ENCODE measurements around the gene CACNG1. TPM values are rescaled to one million over a fixed set of nuclear protein-coding genes. Genes with fewer than 3 reads are reported as not detected.

The CACNG1 gene
- total and polyA plus RNA-seq, 2 experiments from 2014 or later = not detected

- H3K4me2 ChIP-seq = no peak overlapping the region
- no peaks in the 10 kb centered on the region for H3K79me2 ChIP-seq
- WGBS (ENCODE audit: low lambda C conversion rate, missing lambda C conversion rate) = 90% methylated on average over 9 of the region's 9 CpGs
- TF ChIP-seq CTCF (IDR thresholded peaks at IDR 0.05; ENCODE audit: poor library complexity) (no peak), EZH2 (IDR thresholded peaks at IDR 0.05; ENCODE audit: borderline replicate concordance) (no peak), EZH2phosphoT487 (IDR thresholded peaks at IDR 0.05; ENCODE audit: low read depth, severe bottlenecking, unreplicated experiment) (no peak)
- DNase-seq (ENCODE audit: low spot score) = no peak
- peaks cover 8% of the 10 kb centered on the region for H3K9me3 ChIP-seq (ENCODE audit: low read depth)
- no peak overlapping the region for H3K27ac ChIP-seq
- H2AFZ ChIP-seq = no peak overlapping the region
- no peaks in the 10 kb centered on the region for H4K20me1 ChIP-seq (ENCODE audit: insufficient read depth, poor library complexity, severe bottlenecking)
- H3K4me1 ChIP-seq (ENCODE audit: insufficient read depth) = no peaks in the 10 kb centered on the region
- H3K4me3 ChIP-seq = no peak overlapping the region
- no peaks in the 10 kb centered on the region for H3K27me3 ChIP-seq
- H3K36me3 ChIP-seq (replicated peaks; ENCODE audit: insufficient read depth, low read depth) = no peaks in the 10 kb centered on the region
- no peaks in the 10 kb centered on the region for H3K9me2 ChIP-seq (replicated peaks; ENCODE audit: insufficient read depth)
Observed at GRCh38 chr17:67053438-67054000, 9.2 kb downstream of the CACNG1 start.

DNA sequence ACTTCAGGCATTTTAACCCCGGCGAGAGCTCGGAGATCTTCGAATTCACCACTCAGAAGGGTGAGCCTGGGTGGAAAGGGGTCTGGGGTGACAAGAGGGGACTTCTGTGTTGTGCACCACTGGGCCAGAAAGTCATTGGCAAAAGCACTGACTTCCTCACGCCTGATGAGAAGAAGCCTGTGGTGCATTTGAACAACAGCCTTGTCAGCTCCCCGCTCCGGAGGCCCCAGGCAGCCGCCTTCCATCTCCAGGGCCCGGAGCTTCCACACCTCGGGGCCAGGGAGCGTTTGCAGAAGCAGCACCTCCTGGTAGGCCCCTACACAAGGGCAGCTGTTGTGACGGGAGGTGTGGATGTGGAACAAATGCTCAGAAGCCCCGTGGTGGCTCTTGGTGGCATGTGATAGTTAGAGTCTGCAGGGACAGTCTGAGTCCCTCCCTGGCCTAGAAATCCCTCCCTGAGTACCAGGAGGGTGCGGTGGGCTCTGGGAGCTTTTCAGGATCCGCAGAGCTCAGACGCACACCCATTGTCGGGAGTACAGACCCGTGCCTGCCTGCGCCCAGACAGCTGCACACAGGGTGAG is 9.7 kb downstream of the CACNG1 start:
- Histone ChIP-seq H3K4me1 (ENCODE audit: insufficient read depth) (no peaks in the 10 kb centered on the region), H3K4me2 (no peak overlapping the region), H3K27me3 (no peaks in the 10 kb centered on the region), H2AFZ (no peak overlapping the region), H3K4me3 (no peak overlapping the region), H3K36me3 (replicated peaks; ENCODE audit: insufficient read depth, low read depth) (no peaks in the 10 kb centered on the region), H4K20me1 (ENCODE audit: insufficient read depth, poor library complexity, severe bottlenecking) (no peaks in the 10 kb centered on the region), H3K9me2 (replicated peaks; ENCODE audit: insufficient read depth) (no peaks in the 10 kb centered on the region), H3K9me3 (ENCODE audit: low read depth) (peaks cover 3% of the 10 kb centered on the region), H3K27ac (no peak overlapping the region), H3K79me2 (no peaks in the 10 kb centered on the region)
- WGBS (ENCODE audit: low lambda C conversion rate, missing lambda C conversion rate) = 91% methylated on average over 19 of the region's 19 CpGs
- no peak for TF ChIP-seq CTCF (IDR thresholded peaks at IDR 0.05; ENCODE audit: poor library complexity)
- TF ChIP-seq EZH2 (IDR thresholded peaks at IDR 0.05; ENCODE audit: borderline replicate concordance) = no peak
- TF ChIP-seq EZH2phosphoT487 (IDR thresholded peaks at IDR 0.05; ENCODE audit: low read depth, severe bottlenecking, unreplicated experiment) = no peak
- DNase-seq (ENCODE audit: low spot score) = no peak

- DNase-seq (ENCODE audit: low spot score) = no peak
- Histone ChIP-seq H3K4me3 (no peak overlapping the region), H3K79me2 (no peaks in the 10 kb centered on the region), H3K27ac (no peak overlapping the region), H3K27me3 (no peaks in the 10 kb centered on the region), H3K36me3 (replicated peaks; ENCODE audit: insufficient read depth, low read depth) (no peaks in the 10 kb centered on the region), H3K9me3 (ENCODE audit: low read depth) (no peaks in the 10 kb centered on the region), H3K4me1 (ENCODE audit: insufficient read depth) (no peaks in the 10 kb centered on the region), H3K4me2 (no peak overlapping the region), H2AFZ (no peak overlapping the region), H4K20me1 (ENCODE audit: insufficient read depth, poor library complexity, severe bottlenecking) (no peaks in the 10 kb centered on the region), H3K9me2 (replicated peaks; ENCODE audit: insufficient read depth) (no peaks in the 10 kb centered on the region)
- no peak for TF ChIP-seq EZH2phosphoT487 (IDR thresholded peaks at IDR 0.05; ENCODE audit: low read depth, severe bottlenecking, unreplicated experiment)
- TF ChIP-seq CTCF (IDR thresholded peaks at IDR 0.05; ENCODE audit: poor library complexity) = no peak
- TF ChIP-seq EZH2 (IDR thresholded peaks at IDR 0.05; ENCODE audit: borderline replicate concordance) = no peak
- 78% methylated on average over 5 of the region's 5 CpGs for WGBS (ENCODE audit: low lambda C conversion rate, missing lambda C conversion rate)
Observed at GRCh38 chr17:67054608-67055007, 10.3 kb downstream of the CACNG1 start.

All from hepatocyte (in vitro differentiated cells).